ENCODE results near the gene TGIF1. TPM values are rescaled to one million over a fixed set of nuclear protein-coding genes. Genes with fewer than 3 reads are reported as not detected.

Gene TGIF1
- total and polyA plus RNA-seq, 2 of the 4 experiments (the other 2 are of a cell fraction), result 62.1 to 118 TPM

DNA sequence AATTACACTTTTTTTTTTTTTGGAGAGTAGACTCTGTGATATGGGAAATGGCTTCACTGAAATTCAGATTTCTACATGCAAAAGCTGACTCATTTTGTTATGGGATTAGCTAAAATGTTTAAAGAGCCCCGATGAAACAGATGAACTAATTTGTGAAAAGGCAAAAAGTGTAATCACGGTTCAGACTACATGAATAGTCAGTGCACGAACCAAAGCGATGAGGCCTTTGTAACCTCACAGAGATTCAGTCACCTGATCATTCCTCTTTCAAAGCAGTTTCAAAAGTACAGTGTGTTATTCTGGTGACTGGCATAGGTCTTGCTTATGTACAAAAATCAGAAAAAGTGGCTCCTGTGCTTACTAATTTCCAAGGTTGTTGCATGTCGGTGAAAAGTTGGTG is 44.6 kb downstream of the TGIF1 start:
- no peak overlapping the region for H2BK120ac ChIP-seq (ENCODE audit: low read depth, low read length)
- dilution Hi-C loops (cut with HindIII; ENCODE audit: low sequenced_read_pairs, unreplicated experiment), result no loop called here
- TF ChIP-seq, protein P1, sequence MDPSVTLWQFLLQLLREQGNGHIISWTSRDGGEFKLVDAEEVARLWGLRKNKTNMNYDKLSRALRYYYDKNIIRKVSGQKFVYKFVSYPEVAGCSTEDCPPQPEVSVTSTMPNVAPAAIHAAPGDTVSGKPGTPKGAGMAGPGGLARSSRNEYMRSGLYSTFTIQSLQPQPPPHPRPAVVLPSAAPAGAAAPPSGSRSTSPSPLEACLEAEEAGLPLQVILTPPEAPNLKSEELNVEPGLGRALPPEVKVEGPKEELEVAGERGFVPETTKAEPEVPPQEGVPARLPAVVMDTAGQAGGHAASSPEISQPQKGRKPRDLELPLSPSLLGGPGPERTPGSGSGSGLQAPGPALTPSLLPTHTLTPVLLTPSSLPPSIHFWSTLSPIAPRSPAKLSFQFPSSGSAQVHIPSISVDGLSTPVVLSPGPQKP (IDR thresholded peaks at IDR 0.05; ENCODE audit: borderline replicate concordance, low read depth, low read length), result no peak
- H3K14ac ChIP-seq (replicated peaks; ENCODE audit: low read depth, low read length), result no peak overlapping the region
- no peak overlapping the region for H3K4me2 ChIP-seq (ENCODE audit: low read depth, low read length)
- 0 out of 2 replicates have a peak, but pooled peaks cover 4% of the 10 kb centered on the region for H3K27me3 ChIP-seq (ENCODE audit: control insufficient read depth, insufficient read depth, low read length)
- no peaks in the 10 kb centered on the region for H4K20me1 ChIP-seq (ENCODE audit: insufficient read depth, low read length)
- H2BK15ac ChIP-seq (ENCODE audit: low read depth, low read length), result no peak overlapping the region
- CTCF ChIA-PET, result no interaction called here
- H3K18ac ChIP-seq (ENCODE audit: low read depth, low read length), result no peak overlapping the region
- BruUV-seq (replicated peaks), result no TSS peak
- intact Hi-C loops (cut with micrococcal nuclease), result no loop called here
- WGBS, 2 experiments (ENCODE audit: extremely low coverage in 2 of 2, insufficient read length in 1 of 2), result no CpG with 5 or more reads among the region's 5 CpGs
- no peak overlapping the region for H3K4me3 ChIP-seq (ENCODE audit: insufficient read depth, low read depth, low read length)
- H2BK5ac ChIP-seq (ENCODE audit: low read depth, low read length, poor library complexity, severe bottlenecking), result no peak overlapping the region
- H3K56ac ChIP-seq (ENCODE audit: extremely low read depth, insufficient read depth, low read length), result no peak overlapping the region
- no peaks in the 10 kb centered on the region; the same call in 1 of the 2 replicates for H3K4me1 ChIP-seq (ENCODE audit: control insufficient read depth, insufficient read depth, low read length)
- H3K23ac ChIP-seq (ENCODE audit: low read depth, low read length), result no peak overlapping the region
- no peak overlapping the region for H2BK20ac ChIP-seq (ENCODE audit: low read depth, low read length)
- no peaks in the 10 kb centered on the region for H3K79me1 ChIP-seq (ENCODE audit: low read depth in 1 of 2, low read length in 2 of 2)
- in situ Hi-C loops (cut with MboI; ENCODE audit: low sequenced_read_pairs), result no loop called here
- H3K9me1 ChIP-seq (ENCODE audit: insufficient read depth, low read length), result no peaks in the 10 kb centered on the region
- H4K8ac ChIP-seq (ENCODE audit: low read depth in 2 of 2, low read length in 2 of 2), result no peak overlapping the region
- H3K27ac ChIP-seq (ENCODE audit: insufficient read depth, low read length), result no peak overlapping the region
- no peaks in the 10 kb centered on the region for H3K36me3 ChIP-seq (ENCODE audit: control insufficient read depth, insufficient read depth, low read length)
- no peak for DNase-seq
- H3K9ac ChIP-seq (ENCODE audit: low read depth, low read length), result no peak overlapping the region
- POLR2A ChIA-PET (ENCODE audit: unreplicated experiment), result no interaction called here
- no peak overlapping the region for H3K4ac ChIP-seq (ENCODE audit: low read depth, low read length)
- H4K91ac ChIP-seq (ENCODE audit: insufficient read depth, low read depth, low read length), result no peak overlapping the region
- H3K9me3 ChIP-seq (ENCODE audit: control insufficient read depth, insufficient read depth, low read length), result no peaks in the 10 kb centered on the region
- H2AK5ac ChIP-seq (ENCODE audit: low read depth, low read length), result no peak overlapping the region
- no peak overlapping the region for H4K5ac ChIP-seq (ENCODE audit: low read depth, low read length)
- no peak for ATAC-seq (ENCODE audit: low read depth)
- H2AK9ac ChIP-seq (replicated peaks; ENCODE audit: low read depth, low read length, poor library complexity), result no peak overlapping the region
- H2AFZ ChIP-seq (replicated peaks; ENCODE audit: low read length, poor library complexity), result no peak overlapping the region

All from IMR-90 (cell line).